ENCODE data around the gene GJD3. TPM values are rescaled to one million over a fixed set of nuclear protein-coding genes. Genes with fewer than 3 reads are reported as not detected.

The GJD3 gene
- polyA plus RNA-seq, 3 donors, result not detected

GRCh38 chr17:40313668-40314583, 50.6 kb downstream of the GJD3 start:
- DNase-seq (ENCODE audit: low read depth in 3 of 3, low spot score in 2 of 3), result no peak

Other genes starting within 250 kb of the GJD3 start
- 100 to 1,000 TPM; 154 to 184 (median 157) TPM for gene MSL1, start 242.8 kb downstream of the GJD3 start, polyA plus RNA-seq (ENCODE audit: insufficient read length in 3 of 3)
- 10 to 100 TPM; 95.8 to 98.8 (median 96.1) TPM for gene CASC3, start 224.2 kb downstream of the GJD3 start, polyA plus RNA-seq (ENCODE audit: insufficient read length in 3 of 3)
- 1 to 10 TPM; 5.4 to 6.6 (median 5.8) TPM for gene RAPGEFL1, start 187.3 kb downstream of the GJD3 start, polyA plus RNA-seq (ENCODE audit: insufficient read length in 3 of 3)
- 10 to 100 TPM; 26.1 to 28.5 (median 27.8) TPM for gene WIPF2, start 145.4 kb downstream of the GJD3 start, polyA plus RNA-seq (ENCODE audit: insufficient read length in 3 of 3)
- 10 to 100 TPM; 22.5 to 24.7 (median 23.5) TPM for gene CDC6, start 76.9 kb downstream of the GJD3 start, polyA plus RNA-seq (ENCODE audit: insufficient read length in 3 of 3)
- 10 to 100 TPM; 33.3 to 38.8 (median 35.5) TPM for gene RARA, start 55.6 kb downstream of the GJD3 start, polyA plus RNA-seq (ENCODE audit: insufficient read length in 3 of 3)
- gene TOP2A, start 53.2 kb upstream of the GJD3 start, polyA plus RNA-seq (ENCODE audit: insufficient read length in 3 of 3), result 100 to 1,000 TPM; 163 to 174 (median 168) TPM
- gene IGFBP4, start 78.7 kb upstream of the GJD3 start, polyA plus RNA-seq (ENCODE audit: insufficient read length in 3 of 3), result 100 to 1,000 TPM; 340 to 390 (median 388) TPM
- gene TNS4, start 136.9 kb upstream of the GJD3 start, polyA plus RNA-seq (ENCODE audit: insufficient read length in 3 of 3), result under 1 TPM in 2 of 3 donors, not detected in 1; 0.06 to 0.17 TPM
- under 1 TPM; 0.21 to 0.40 (median 0.24) TPM for gene CCR7, start 200.7 kb upstream of the GJD3 start, polyA plus RNA-seq (ENCODE audit: insufficient read length in 3 of 3)